ENCODE measurements around the gene TBX6. TPM values are rescaled to one million over a fixed set of nuclear protein-coding genes. Genes with fewer than 3 reads are reported as not detected.
A peak's percentile ranks its signal among the peaks of the same experiment; 100 is the strongest.

TBX6 gene
- total RNA-seq, 1 experiment from 2014 or later, result 5.1 TPM

- TF ChIP-seq ZNF425 (CRISPR knock-in tag; conservative IDR thresholded peaks at IDR 0.05) (no peak), IRF1 (CRISPR knock-in tag; IDR thresholded peaks at IDR 0.05) (0 out of 2 replicates have a peak, but pooled peaks have one; percentile 67), MYBL2 (CRISPR knock-in tag; IDR thresholded peaks at IDR 0.05) (no peak), TCF7 (CRISPR knock-in tag; IDR thresholded peaks at IDR 0.05; ENCODE audit: low read depth) (no peak), RELA (CRISPR knock-in tag; IDR thresholded peaks at IDR 0.05; ENCODE audit: borderline replicate concordance) (peak; percentile 75; the same call in 1 of the 2 replicates), NFYB (CRISPR knock-in tag; conservative IDR thresholded peaks at IDR 0.05; ENCODE audit: low read depth) (no peak), RORB (CRISPR knock-in tag; IDR thresholded peaks at IDR 0.05) (no peak), ATF1 (CRISPR knock-in tag; IDR thresholded peaks at IDR 0.05) (no peak), ATF3 (CRISPR knock-in tag; conservative IDR thresholded peaks at IDR 0.05) (no peak), TP53 (CRISPR knock-in tag; IDR thresholded peaks at IDR 0.05) (peak; percentile 10; the same call in 1 of the 2 replicates), IRF2 (CRISPR knock-in tag; IDR thresholded peaks at IDR 0.05; ENCODE audit: borderline replicate concordance, low read depth) (no peak), MLX (CRISPR knock-in tag; IDR thresholded peaks at IDR 0.05) (0 out of 2 replicates have a peak, but pooled peaks have one; percentile 69), SP1 (CRISPR knock-in tag; conservative IDR thresholded peaks at IDR 0.05) (no peak), ZNF423 (CRISPR knock-in tag; IDR thresholded peaks at IDR 0.05) (no peak), ZNF219 (CRISPR knock-in tag; IDR thresholded peaks at IDR 0.05; ENCODE audit: borderline replicate concordance) (0 out of 2 replicates have a peak, but pooled peaks have one; percentile 64), FOXK1 (CRISPR knock-in tag; IDR thresholded peaks at IDR 0.05) (no peak), ZBTB43 (CRISPR knock-in tag; IDR thresholded peaks at IDR 0.05) (0 out of 2 replicates have a peak, but pooled peaks have one; percentile 44), CREB1 (CRISPR knock-in tag; IDR thresholded peaks at IDR 0.05) (no peak)
- TF ChIP-seq, protein P1, sequence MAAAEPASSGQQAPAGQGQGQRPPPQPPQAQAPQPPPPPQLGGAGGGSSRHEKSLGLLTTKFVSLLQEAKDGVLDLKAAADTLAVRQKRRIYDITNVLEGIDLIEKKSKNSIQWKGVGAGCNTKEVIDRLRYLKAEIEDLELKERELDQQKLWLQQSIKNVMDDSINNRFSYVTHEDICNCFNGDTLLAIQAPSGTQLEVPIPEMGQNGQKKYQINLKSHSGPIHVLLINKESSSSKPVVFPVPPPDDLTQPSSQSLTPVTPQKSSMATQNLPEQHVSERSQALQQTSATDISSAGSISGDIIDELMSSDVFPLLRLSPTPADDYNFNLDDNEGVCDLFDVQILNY (CRISPR knock-in tag; IDR thresholded peaks at IDR 0.05), result no peak
- TF ChIP-seq, protein P2, sequence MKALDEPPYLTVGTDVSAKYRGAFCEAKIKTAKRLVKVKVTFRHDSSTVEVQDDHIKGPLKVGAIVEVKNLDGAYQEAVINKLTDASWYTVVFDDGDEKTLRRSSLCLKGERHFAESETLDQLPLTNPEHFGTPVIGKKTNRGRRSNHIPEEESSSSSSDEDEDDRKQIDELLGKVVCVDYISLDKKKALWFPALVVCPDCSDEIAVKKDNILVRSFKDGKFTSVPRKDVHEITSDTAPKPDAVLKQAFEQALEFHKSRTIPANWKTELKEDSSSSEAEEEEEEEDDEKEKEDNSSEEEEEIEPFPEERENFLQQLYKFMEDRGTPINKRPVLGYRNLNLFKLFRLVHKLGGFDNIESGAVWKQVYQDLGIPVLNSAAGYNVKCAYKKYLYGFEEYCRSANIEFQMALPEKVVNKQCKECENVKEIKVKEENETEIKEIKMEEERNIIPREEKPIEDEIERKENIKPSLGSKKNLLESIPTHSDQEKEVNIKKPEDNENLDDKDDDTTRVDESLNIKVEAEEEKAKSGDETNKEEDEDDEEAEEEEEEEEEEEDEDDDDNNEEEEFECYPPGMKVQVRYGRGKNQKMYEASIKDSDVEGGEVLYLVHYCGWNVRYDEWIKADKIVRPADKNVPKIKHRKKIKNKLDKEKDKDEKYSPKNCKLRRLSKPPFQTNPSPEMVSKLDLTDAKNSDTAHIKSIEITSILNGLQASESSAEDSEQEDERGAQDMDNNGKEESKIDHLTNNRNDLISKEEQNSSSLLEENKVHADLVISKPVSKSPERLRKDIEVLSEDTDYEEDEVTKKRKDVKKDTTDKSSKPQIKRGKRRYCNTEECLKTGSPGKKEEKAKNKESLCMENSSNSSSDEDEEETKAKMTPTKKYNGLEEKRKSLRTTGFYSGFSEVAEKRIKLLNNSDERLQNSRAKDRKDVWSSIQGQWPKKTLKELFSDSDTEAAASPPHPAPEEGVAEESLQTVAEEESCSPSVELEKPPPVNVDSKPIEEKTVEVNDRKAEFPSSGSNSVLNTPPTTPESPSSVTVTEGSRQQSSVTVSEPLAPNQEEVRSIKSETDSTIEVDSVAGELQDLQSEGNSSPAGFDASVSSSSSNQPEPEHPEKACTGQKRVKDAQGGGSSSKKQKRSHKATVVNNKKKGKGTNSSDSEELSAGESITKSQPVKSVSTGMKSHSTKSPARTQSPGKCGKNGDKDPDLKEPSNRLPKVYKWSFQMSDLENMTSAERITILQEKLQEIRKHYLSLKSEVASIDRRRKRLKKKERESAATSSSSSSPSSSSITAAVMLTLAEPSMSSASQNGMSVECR (CRISPR knock-in tag; IDR thresholded peaks at IDR 0.05; ENCODE audit: borderline replicate concordance), result 0 out of 2 replicates have a peak, but pooled peaks have one; percentile 39
Measured at GRCh38 chr16:30065943-30066760, 25.6 kb downstream of the TBX6 start (continued).

Measured in WTC11 (cell line).